ENCODE measurements around the gene C8A.
A peak's percentile ranks its signal among the peaks of the same experiment; 100 is the strongest.

The C8A gene

DNA sequence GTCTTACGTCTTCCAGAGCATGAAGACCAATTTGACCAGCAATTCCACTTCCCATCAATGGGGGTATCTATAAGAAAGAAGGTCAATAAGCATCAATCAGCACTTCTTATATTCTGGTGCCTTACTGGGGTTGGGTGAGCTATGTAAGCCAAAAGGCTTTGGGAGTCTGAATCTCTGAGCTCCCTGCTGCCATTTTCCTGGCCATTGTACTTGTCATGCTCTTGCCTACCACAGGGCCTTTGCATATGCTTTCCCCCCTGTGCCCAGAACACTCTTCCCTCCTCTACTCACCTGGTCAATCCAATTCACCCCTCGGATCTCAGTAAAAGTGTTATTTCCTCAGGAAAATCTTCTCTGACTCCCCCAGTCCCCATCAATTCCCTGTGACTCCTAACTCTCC, 74.9 kb downstream of the C8A start:
- DNase-seq = no peak

GRCh38 chr1:56931211-56931610, 76.6 kb downstream of the C8A start:
- DNase-seq = no peak

DNA sequence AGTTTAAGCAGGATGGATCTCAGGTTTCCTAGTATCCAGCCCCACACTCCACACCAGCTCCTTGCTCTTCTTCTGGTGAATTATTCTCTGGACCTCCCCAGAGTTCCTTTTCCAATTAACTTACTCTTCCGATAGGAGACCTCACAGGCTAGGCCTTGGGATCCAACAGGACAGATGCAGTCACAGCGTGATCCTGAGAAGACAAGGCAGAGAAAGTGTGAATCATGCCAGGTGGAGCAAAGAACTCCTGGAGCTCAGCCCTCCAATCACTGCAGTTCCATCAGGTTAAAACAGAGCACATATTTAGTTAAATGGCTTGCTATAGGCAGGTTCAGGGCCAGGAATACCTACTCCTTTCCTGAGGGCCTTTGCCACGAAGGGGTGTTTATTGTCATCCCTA, 77.1 kb downstream of the C8A start:
- DNase-seq = no peak

GRCh38 chr1:56933161-56933560, 78.6 kb downstream of the C8A start:
- no peak for DNase-seq

- no peak for DNase-seq
These were observed 79.0 kb downstream of the C8A start for GRCh38 chr1:56933606-56934005.

DNA sequence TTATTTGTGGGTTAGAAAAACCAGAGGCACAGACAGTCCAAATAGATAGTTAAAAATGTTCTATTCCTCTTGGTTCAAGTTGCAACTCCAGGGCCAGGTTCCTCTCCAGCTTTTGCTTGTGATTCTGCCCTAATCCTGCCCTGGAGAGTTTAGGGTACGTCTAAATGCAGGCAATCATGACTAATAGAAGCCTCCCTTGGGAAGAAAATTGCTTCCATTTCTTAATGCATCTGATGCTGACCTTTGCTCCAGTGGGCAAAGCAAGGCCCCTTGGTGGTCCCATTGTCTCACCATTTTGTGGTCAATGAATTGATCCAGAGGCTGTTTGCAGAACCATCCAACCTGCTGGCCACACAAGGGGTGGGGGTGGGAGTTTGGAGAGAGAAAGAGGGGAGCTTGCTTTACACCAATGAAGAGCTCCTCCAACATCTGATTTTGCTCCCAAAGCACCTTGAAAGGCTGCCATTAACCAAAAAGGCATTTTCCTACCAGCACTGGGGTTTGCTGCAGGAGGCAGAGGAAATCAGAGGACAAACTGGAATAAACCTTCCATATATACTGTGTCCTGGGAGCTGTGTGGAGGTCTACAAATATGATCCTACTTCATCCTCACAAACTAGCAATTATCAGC, 79.9 kb downstream of the C8A start:
- no peak for DNase-seq

GRCh38 chr1:56938646-56939045, 84.0 kb downstream of the C8A start:
- peak; percentile 54 for DNase-seq

GRCh38 chr1:56939209-56939608, 84.6 kb downstream of the C8A start:
- no peak for DNase-seq

DNA sequence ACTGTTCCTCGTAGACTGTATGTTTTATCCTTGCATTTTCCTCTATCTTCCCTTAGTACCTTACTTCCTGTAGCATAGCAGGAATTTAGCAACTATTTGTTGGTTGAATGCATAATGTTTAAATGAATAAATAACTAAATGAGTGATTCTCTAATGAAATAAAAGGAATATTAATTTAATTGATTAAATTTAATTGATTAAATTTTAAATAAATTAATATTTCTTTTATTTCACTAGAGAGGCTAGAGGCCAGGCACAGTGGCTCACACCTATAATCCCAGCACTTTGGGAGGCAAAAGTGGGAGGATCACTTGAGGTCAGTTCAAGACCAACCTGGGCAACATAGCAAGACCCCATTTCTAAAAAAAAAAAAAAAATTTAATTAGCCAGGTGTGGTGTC, 85.4 kb downstream of the C8A start:
- DNase-seq = no peak

- DNase-seq = no peak
These were observed 93.9 kb downstream of the C8A start for GRCh38 chr1:56948403-56949023.

DNA sequence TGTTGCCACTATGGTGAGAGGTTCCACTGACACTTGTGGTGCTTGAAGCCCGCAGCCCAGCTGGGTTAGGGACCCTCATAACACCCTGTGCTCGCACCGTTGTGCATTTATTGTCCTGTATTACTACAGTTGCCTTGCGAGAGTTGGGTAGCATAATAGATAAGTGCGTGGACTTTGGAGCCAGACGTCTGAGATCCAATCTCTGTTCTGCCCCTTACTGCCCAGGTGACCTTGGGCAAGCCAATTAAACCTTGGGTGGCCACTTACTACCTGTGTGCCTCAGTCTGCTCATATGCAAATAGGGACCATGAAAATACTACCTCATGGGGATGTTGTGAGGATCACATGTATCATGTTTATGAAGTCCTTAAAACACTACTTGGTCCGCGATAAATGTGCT, 97.9 kb downstream of the C8A start:
- no peak for DNase-seq

- no peak for DNase-seq
These were observed 98.8 kb downstream of the C8A start for GRCh38 chr1:56953386-56953785.

DNA sequence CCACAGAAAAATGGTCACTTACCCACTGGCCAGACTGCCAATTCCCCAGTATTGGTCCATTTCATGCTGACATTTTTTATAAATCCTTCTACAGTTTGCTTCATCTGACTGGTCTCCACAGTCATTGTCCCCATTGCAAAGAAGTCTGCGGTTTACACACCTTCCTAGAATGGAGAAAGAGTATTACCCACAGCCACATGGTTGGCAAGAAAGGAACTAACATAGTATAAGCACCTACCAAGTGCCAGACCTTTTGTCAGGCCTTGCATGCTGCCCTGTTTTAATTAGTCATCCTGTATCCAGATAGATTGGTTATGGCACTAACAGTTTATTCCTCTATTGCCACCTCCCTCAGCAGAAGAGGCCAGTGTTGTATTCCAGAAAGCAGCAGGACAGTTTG, 100.1 kb downstream of the C8A start:
- no peak for DNase-seq

DNA sequence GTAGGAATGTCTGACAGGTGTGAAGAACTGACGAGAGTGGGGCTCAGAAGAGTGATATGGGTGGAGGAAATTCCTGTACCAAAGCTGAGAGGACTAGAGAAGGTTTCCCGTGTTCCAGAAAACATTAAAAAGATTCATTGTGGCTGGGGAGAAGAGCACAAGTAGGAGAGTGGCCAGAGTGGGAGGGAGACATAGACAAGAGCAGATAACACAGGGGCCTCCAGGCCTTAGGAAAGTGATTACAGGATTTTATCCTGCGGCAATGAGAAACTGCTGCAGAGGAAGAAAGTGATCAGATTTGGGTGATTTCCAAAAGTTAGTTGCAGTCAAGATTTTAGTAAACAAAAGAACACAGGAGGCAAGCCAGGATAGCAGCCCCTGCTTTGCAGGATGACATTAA, 103.3 kb downstream of the C8A start:
- no peak for DNase-seq

DNA sequence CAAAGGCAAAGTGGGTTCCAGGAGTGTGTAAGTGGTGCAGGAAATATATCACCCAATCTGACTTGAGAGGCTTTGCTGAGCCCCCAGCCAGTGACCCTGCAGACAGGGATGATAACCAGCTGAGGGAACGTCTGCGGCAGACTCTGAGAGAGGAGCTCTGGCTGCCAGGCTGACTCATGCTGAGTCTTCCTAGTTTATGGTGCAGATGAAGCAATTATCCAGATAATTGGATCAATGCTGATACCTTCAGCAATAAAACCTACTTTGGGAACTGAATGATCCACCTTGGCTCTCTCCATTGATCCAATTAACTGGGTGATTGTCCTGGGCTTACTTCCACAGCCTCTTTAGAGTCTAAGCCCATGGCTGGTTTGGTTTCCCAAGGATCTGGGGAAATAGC, 103.9 kb downstream of the C8A start:
- no peak for DNase-seq

- no peak for DNase-seq
These were observed 106.8 kb downstream of the C8A start for GRCh38 chr1:56961426-56961825.

DNA sequence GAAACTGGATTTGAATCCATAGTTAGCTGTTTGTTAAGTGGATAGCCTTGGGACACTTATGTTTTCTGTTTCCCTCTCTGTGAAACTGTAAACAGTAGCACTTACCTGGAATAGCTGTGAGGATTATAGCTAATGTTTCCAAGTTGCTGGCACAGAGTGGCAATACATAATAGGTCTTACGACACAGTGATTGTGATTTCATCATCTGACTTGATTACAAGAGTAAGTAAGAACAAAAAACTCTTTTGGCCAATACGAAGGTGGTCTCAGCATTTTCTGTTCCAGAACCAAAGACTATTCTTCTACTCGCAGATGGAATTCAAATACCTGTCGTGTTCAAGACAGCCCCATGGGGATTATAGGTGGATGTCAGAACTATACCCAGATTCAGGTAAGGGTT, 109.1 kb downstream of the C8A start:
- DNase-seq = no peak

GRCh38 chr1:56964349-56965017, 109.9 kb downstream of the C8A start:
- DNase-seq = no peak

- DNase-seq = no peak
These were observed 110.6 kb downstream of the C8A start for GRCh38 chr1:56965191-56965590.

DNA sequence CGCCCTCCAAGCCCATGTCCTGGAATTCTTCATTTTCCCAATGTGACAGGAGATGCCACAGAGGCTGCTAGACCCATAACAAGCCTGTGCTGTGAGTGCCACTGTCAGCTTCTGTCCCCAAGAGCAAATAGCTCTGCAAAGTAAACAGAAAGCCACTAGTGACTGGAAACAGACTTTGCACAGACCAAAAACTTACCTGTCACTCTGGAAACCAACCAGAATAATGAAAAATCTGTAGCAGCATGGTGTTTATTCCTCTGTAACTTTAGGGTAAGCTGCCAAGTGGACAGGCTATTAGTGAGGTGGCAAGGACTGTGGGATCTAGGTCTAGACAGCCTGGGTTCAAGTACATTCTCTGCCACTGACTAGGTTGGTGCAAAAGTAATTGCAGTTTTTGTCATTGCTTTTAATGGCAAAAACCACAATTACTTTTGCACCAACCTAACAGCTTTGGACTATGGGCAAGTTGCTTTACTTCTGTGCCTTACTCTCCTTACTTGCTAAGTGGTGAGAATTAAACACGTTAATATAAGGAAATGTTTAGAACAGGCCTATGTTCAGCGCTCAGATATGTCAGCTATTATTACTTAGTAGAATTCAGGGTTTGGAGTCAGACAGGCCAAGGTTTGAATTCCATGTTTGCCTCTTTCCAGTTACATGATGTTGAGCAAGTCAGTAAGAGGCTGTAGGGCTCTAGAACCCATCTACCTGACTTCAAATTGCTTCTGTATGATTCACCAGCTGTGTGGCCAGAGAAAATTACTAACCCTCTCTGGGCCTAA, 111.5 kb downstream of the C8A start, which contains the start of gene C8B:
C8B (minus strand) TSS at position 100 of the 782 bp plus-strand sequence; CDS start at position 33, 67 bp downstream.
- DNase-seq = no peak

DNA sequence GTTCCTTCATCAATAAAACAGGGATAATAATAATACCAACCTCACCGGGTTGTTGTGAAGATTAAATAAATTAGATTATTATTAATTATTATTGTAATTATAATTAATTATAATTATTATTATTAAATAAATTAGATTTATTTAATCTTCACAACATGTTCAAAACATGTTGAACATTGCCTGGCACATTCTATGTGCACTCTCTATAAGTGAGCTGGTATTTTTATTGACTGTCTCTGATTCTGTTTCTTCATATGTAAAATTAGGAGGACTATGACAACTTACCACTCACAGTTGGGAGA, 112.1 kb downstream of the C8A start:
- DNase-seq = no peak

- DNase-seq = no peak
These were observed 112.8 kb downstream of the C8A start for GRCh38 chr1:56967355-56967754.
